ENCODE results near the gene CENPN.

Gene CENPN

DNA sequence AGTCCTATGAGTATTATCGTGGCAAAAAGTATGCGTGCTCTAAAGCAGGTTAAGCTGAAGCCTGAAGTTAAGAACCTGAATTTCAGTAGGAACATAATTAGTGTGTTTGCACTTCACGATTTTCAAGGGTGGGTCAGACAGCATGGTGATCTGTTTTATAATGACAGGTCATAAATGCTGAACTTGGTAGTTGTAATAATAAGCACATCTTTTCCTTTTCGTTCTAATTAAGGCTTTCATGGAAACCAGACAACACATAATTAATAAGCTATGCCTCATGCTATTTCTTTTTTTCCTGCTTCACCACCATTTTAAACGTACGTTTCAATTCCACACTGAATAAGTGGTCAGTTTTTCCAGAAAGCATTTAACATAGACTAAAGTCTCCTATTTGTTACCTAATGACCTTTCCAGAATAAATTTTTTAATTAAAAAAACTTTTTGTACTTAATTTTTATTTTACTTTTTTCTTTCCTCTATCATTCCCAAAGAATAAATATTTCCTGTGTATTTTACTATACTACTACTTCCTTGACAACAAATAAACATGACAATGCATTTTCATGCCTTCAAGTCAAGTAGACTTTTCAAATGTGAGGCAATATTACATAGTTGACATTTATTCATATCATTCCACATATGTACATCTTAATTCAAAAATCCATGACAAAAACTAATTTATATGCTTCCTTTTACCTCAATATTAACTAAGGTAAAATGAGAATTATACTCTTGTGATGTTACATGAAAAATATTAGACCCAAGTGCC, 22.7 kb upstream of the CENPN start:
- Mint-ChIP-seq H3K9me3 (no peaks in the 10 kb centered on the region), H3K27me3 (ENCODE audit: low read depth) (no peaks in the 10 kb centered on the region), H3K27ac (no peak overlapping the region), H3K4me3 (no peak overlapping the region), H3K4me1 (ENCODE audit: low read depth) (peaks cover 14% of the 10 kb centered on the region), H3K36me3 (ENCODE audit: low read depth) (peaks cover 11% of the 10 kb centered on the region)

DNA sequence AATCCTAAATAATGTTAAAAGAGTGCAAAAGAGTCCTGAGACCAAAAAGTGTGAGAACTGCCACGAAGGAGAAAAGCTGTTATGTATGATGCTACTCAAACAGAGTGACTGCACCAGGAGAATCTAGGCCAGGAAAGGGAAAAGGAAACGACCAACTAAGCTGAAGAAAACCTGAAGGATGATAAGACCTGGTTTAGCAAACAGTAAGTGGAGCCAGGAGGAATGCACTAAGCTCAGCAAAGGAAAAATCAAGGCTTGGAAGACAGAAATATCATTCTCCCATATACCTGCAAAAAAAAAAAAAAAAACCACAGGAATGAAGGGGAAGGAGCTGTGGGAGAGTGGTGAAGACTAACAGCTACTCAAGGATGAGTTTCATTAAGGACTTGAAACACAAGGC, 21.4 kb upstream of the CENPN start:
- Mint-ChIP-seq H3K9me3 (no peaks in the 10 kb centered on the region), H3K27me3 (ENCODE audit: low read depth) (no peaks in the 10 kb centered on the region), H3K4me3 (no peak overlapping the region), H3K4me1 (ENCODE audit: low read depth) (peaks cover 20% of the 10 kb centered on the region), H3K27ac (no peak overlapping the region), H3K36me3 (ENCODE audit: low read depth) (peaks cover 13% of the 10 kb centered on the region)

DNA sequence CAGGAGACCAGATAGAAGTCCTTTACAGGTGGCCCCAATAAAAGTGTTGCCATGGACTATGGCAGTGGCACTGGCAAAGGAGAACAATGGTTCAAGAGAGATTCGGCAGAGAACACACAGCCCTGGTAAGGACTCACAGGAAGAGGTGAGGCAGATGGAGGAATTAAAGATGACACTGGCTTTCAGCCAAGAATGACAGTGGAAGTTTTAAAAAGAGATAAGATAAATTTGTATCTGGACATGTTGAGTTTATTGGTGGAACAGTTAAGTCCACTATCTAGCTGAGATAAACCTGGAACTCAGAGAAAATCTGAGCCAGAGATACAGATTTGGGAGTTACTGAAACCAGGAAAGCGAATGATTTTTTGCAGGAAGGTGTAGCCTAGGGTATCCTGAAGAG, 20.5 kb upstream of the CENPN start:
- peak overlapping the region; percentile 22 for H3K27ac Mint-ChIP-seq

DNA sequence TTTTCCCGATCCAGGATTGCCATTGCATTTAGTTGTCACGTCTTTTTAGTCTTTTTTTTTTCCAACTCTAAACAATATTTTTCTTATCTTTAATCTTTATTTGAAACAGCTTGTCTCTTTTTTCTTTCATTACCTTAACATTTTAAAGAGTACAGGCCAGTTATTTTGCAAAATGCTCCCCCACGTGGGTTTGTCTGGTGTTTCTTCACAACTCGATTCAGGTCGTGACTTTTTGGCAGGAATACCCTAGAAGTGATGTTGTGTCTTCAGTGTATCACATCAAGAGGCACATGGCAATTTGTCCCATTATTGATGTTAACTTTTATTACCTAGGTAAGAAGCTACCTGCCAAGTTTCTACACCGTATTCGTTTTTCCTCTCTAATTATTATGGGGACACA, 18.3 kb upstream of the CENPN start:
- no peaks in the 10 kb centered on the region for H3K9me3 Mint-ChIP-seq
- H3K4me1 Mint-ChIP-seq (ENCODE audit: low read depth) = peaks cover 28% of the 10 kb centered on the region
- peaks cover 24% of the 10 kb centered on the region for H3K36me3 Mint-ChIP-seq (ENCODE audit: low read depth)
- no peak overlapping the region for H3K27ac Mint-ChIP-seq
- H3K27me3 Mint-ChIP-seq (ENCODE audit: low read depth) = no peaks in the 10 kb centered on the region
- no peak overlapping the region for H3K4me3 Mint-ChIP-seq

More for the DNA sequence above, 20.5 kb upstream of the CENPN start:
- peaks cover 20% of the 10 kb centered on the region for H3K4me1 Mint-ChIP-seq (ENCODE audit: low read depth)
- no peaks in the 10 kb centered on the region for H3K9me3 Mint-ChIP-seq
- no peak overlapping the region for H3K4me3 Mint-ChIP-seq
- H3K27me3 Mint-ChIP-seq (ENCODE audit: low read depth) = no peaks in the 10 kb centered on the region
- H3K36me3 Mint-ChIP-seq (ENCODE audit: low read depth) = peaks cover 16% of the 10 kb centered on the region

DNA sequence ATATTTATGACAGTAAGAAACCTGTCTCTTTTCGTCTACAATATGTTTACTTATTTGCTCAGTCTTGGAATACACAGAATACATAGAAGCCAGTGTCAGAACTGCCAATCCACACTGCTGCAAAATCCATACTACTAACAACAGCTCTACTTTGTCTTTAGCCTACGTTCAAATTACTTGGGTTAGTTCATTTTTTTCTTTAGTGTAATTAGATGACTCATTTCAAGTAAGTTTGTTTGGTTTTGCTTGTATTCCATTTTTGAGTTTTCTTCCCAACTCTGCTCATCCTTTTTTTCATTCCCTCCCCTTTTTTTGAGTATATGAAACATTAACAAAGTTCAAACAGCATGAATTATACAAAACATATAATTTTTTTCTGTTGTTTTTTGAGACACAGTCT, 17.2 kb upstream of the CENPN start:
- no peaks in the 10 kb centered on the region for H3K9me3 Mint-ChIP-seq
- peaks cover 29% of the 10 kb centered on the region for H3K36me3 Mint-ChIP-seq (ENCODE audit: low read depth)
- H3K27ac Mint-ChIP-seq = no peak overlapping the region
- H3K4me3 Mint-ChIP-seq = no peak overlapping the region
- peaks cover 35% of the 10 kb centered on the region for H3K4me1 Mint-ChIP-seq (ENCODE audit: low read depth)
- no peaks in the 10 kb centered on the region for H3K27me3 Mint-ChIP-seq (ENCODE audit: low read depth)

DNA sequence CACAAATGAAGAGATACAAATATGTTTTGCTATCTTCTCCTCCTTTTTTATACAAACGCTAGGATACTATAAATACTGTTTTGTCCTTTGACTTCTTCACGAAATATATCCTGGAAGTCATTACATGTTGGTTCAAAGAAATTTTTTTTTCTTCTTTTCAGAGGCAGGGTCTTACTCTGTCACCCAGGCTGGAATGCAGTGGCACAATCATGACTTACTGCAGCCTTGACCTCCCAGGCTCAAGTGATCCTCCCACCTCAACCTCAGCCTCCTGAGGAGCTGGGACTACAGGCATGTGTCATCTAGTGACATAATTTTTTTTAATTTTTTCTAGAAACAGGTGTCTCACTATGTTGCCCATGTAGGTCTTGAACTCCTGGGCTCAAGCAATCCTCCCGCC, 16.4 kb upstream of the CENPN start:
- H3K27me3 Mint-ChIP-seq (ENCODE audit: low read depth) = no peaks in the 10 kb centered on the region
- peaks cover 34% of the 10 kb centered on the region for H3K4me1 Mint-ChIP-seq (ENCODE audit: low read depth)
- H3K27ac Mint-ChIP-seq = no peak overlapping the region
- H3K36me3 Mint-ChIP-seq (ENCODE audit: low read depth) = peaks cover 29% of the 10 kb centered on the region
- H3K9me3 Mint-ChIP-seq = no peaks in the 10 kb centered on the region
- H3K4me3 Mint-ChIP-seq = no peak overlapping the region

DNA sequence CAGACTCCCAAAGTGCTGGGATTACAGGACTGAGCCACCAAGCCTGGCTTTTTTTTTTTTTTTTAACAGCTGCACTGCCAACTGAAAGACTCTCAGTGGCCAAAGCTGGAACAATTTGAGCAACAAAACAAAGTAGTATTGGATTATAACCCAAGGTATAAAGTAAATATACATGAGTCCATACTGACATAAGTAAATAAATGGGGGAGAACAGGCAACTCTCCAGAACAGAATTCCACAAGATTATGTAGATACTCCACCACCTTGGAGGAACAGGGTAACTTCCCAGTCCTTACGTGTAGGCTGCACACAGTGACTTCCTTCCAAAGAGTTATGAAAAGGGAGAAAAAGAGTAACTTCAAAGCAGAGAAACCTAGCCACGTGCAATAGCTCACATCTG, 16.0 kb upstream of the CENPN start:
- Mint-ChIP-seq H3K4me1 (ENCODE audit: low read depth) (peaks cover 33% of the 10 kb centered on the region), H3K4me3 (no peak overlapping the region), H3K36me3 (ENCODE audit: low read depth) (peaks cover 29% of the 10 kb centered on the region), H3K27me3 (ENCODE audit: low read depth) (no peaks in the 10 kb centered on the region), H3K27ac (no peak overlapping the region), H3K9me3 (no peaks in the 10 kb centered on the region)

DNA sequence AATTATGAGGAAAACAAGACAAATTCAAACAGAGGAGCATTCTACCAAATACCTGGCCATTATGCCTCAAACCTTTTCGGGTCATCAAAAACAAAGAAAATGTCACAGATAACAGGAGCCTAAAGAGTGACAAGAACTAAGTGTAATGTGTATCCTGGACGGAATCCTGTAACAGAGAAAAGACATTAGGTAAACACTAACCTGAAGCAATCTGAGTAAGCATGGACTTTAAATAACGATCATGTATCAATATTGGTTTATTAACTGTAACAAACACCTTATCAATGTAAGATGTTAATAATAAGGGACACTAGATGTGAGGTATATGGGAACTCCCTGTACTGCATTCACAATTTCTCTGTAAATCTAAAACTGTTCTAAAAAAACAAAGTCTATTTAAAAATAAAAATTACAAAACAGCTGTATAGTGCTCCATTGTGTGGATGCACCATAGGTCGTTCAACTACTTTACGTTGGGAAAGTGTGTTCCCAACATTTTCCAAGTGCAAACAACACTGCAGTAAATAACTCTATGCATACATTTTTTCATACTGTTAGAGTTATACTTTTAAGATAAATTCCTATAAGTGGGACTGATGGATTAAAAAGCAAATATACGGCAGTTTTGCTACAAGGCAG, 15.1 kb upstream of the CENPN start:
- Mint-ChIP-seq H3K36me3 (ENCODE audit: low read depth) (peaks cover 24% of the 10 kb centered on the region), H3K9me3 (no peaks in the 10 kb centered on the region), H3K4me3 (no peak overlapping the region), H3K27ac (no peak overlapping the region), H3K27me3 (ENCODE audit: low read depth) (no peaks in the 10 kb centered on the region), H3K4me1 (ENCODE audit: low read depth) (peaks cover 32% of the 10 kb centered on the region)

DNA sequence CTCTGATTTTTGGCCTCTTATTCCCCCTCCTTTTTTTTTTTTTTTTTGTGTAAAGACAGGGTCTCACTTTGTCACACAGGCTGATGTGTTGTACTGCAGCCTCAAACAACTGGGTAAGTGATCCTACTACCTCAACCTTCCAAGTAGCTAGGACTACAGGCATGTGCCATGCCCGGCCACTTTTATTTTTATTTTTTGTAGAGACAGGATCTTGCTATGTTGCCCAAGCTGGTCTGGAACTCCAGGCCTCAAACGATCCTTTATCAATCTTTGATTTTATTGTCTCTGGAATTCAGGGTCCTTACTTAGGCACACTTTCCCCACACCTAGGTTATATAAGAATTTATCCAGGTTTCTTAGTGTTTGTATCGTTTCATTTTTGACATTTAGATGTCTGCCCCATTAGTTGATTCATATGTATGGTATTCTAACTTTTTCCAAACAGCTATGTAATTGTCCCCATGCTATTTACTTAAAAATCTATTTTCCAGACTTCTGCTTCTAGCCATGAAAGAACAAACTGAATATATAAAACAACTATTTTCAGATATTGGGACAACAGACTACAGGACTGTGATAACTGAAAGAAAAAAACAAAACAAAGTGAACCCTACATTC, 14.2 kb upstream of the CENPN start:
- Mint-ChIP-seq H3K36me3 (ENCODE audit: low read depth) (peaks cover 21% of the 10 kb centered on the region), H3K27ac (peak overlapping the region; percentile 27), H3K4me3 (no peak overlapping the region), H3K27me3 (ENCODE audit: low read depth) (no peaks in the 10 kb centered on the region), H3K9me3 (no peaks in the 10 kb centered on the region), H3K4me1 (ENCODE audit: low read depth) (peaks cover 32% of the 10 kb centered on the region)

DNA sequence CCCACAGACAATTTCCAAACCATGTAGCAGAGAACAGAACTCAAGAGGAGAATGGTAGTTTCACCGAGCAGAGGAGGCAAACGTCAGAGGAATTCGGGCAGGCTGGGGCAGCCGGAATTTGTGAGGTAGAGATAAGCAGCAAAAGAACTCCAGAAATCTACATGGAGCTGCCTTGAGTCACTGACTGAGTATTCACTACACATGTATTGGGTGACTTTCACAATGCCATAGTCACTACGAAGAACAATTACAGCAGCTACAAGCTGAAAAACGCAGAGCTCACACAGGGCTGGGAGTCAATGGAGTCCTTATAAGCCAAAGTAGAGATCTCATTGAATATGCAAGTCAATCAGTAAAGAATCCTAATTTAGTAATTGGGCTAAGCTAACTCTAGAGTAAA, 13.7 kb upstream of the CENPN start:
- H3K4me3 Mint-ChIP-seq = no peak overlapping the region

DNA sequence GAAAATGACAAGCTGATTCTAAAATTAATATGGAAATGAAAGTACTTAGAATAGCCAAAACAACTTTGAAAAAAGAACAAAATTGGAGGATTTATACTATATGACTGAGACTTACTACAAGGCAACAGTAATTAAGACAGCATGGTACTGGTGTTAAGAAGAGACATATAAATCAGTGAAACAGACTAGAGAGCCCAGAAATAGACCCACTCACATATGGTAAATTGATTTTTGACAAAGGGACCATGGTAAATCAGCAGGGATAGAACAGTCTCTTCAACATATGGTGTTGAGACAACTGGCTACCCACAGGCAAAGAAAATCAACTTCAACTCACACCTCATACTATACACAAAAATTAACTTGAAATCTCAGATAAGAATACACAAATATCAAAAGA, 13.2 kb upstream of the CENPN start:
- Mint-ChIP-seq H3K36me3 (ENCODE audit: low read depth) (peaks cover 23% of the 10 kb centered on the region), H3K4me1 (ENCODE audit: low read depth) (peaks cover 39% of the 10 kb centered on the region), H3K4me3 (no peak overlapping the region)

More for the DNA sequence above, 13.7 kb upstream of the CENPN start:
- Mint-ChIP-seq H3K27ac (peak overlapping the region; percentile 27), H3K27me3 (ENCODE audit: low read depth) (no peaks in the 10 kb centered on the region), H3K36me3 (ENCODE audit: low read depth) (peaks cover 21% of the 10 kb centered on the region), H3K4me1 (ENCODE audit: low read depth) (peaks cover 35% of the 10 kb centered on the region), H3K9me3 (no peaks in the 10 kb centered on the region)

DNA sequence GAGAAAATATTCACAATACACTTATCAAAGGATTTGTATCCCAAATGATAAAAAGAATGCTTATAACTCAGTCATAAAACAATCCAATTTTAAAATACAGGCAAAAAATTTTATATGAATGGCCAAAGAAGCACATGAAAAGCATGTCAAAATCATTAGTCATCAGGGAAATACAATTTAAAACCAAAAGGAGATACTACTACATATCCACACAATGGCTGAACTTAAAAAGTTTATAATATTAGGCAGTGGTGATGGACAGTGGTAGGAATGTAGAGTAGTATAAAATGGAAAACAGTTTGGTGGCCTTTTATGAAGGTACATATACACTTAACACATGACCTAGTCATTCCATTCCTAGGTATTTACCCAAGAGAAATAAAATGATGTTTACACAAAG, 12.6 kb upstream of the CENPN start:
- peaks cover 46% of the 10 kb centered on the region for H3K4me1 Mint-ChIP-seq (ENCODE audit: low read depth)
- H3K27ac Mint-ChIP-seq = no peak overlapping the region
- peaks cover 28% of the 10 kb centered on the region for H3K36me3 Mint-ChIP-seq (ENCODE audit: low read depth)
- H3K9me3 Mint-ChIP-seq = no peaks in the 10 kb centered on the region
- no peak overlapping the region for H3K4me3 Mint-ChIP-seq
- no peaks in the 10 kb centered on the region for H3K27me3 Mint-ChIP-seq (ENCODE audit: low read depth)

More for the DNA sequence above, 13.2 kb upstream of the CENPN start:
- no peaks in the 10 kb centered on the region for H3K9me3 Mint-ChIP-seq
- H3K27me3 Mint-ChIP-seq (ENCODE audit: low read depth) = no peaks in the 10 kb centered on the region
- H3K27ac Mint-ChIP-seq = peak overlapping the region; percentile 14

DNA sequence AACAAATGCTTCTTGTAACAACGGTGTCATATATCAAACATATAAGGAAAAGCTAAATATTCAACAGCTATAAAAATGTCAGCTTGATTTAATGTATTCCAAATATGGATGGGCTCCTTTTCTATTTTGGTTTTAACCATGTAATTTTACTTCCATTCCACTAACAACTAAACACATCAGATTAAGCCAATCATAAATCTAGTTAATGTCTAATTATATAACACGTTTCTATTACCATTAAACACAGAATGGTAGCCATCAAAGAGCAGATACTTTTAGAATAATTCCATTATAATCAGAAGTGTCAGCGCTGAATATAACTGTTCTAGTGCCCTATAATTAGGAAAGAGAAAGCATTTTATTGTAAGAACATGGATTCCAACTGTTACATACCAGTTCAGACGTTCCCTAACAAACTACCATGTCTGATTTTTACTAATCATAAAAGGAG, 10.3 kb upstream of the CENPN start:
- Mint-ChIP-seq H3K36me3 (ENCODE audit: low read depth) (peaks cover 37% of the 10 kb centered on the region), H3K27me3 (ENCODE audit: low read depth) (no peaks in the 10 kb centered on the region), H3K4me1 (ENCODE audit: low read depth) (peaks cover 48% of the 10 kb centered on the region), H3K9me3 (no peaks in the 10 kb centered on the region), H3K4me3 (peak overlapping the region; percentile 84), H3K27ac (peak overlapping the region; percentile 91)

DNA sequence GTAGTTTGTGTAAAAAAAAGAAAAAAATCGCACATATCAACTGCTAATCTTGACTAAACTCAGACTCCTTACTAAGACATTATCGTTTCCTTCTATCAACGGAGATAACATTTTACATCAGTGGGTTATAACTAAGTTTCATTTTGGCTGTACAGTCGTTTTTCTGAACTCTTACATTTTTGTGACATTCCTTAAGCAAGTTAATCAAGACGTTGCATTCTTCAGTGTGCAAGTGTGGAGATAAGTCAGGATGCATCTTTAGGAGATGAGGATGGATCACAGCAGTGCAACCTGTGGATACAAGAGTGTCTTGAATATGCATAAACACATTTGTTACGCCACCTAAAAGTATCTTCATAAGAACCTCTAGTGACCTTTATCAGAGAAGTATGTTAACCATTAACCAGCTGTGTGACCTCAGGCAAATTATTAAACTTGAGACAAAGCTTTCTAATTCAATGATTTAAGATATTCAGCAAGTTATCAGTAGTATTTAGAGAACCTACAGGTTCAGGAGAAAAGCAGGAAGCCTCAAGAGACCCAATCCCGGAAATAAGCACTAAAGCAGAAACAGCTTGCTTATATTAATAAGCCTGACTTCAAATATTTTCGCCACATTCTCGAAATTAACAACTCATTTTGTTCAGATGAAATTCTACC, 9.7 kb upstream of the CENPN start:
- H3K4me1 Mint-ChIP-seq (ENCODE audit: low read depth) = peaks cover 48% of the 10 kb centered on the region
- peak overlapping the region; percentile 91 for H3K27ac Mint-ChIP-seq
- peaks cover 38% of the 10 kb centered on the region for H3K36me3 Mint-ChIP-seq (ENCODE audit: low read depth)
- H3K27me3 Mint-ChIP-seq (ENCODE audit: low read depth) = no peaks in the 10 kb centered on the region
- H3K9me3 Mint-ChIP-seq = no peaks in the 10 kb centered on the region
- H3K4me3 Mint-ChIP-seq = peak overlapping the region; percentile 84

Data from T-helper 1 cell treated with Interleukin-12 subunit alpha and Interleukin-12 subunit beta and Interleukin-4 antibody, amounts not matched to agents 30 μg/mL and 1 μg/mL, for 36 hours (primary cell).